ENCODE data around the gene CCBE1. TPM values are rescaled to one million over a fixed set of nuclear protein-coding genes. Genes with fewer than 3 reads are reported as not detected.

The CCBE1 gene
- total RNA-seq, 1 donor from 2014 or later: 6.4 TPM

DNA sequence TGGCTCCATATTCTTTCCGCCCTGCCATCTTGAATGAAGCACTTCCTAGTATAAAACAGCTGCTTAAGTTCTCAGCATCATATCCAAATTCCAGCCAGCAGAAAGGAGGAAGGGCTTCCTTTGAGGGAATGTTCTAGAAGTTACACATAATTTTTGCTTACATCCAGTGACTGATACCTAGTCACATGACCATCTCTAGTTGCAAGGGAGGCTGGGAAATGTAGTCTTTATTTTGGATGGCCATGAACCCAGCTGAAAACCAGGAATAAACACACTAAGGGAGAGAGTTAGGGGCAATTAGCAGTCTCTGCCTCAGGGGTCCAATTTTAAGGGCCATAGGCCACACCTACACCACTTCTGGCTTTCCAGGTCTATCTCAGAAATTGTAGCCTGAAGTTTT is 280.4 kb downstream of the CCBE1 start:
- Mint-ChIP-seq H3K36me3 (no peaks in the 10 kb centered on the region), H3K27ac (no peak overlapping the region), H3K9me3 (no peaks in the 10 kb centered on the region), H3K27me3 (ENCODE audit: insufficient read depth, low read depth) (no peaks in the 10 kb centered on the region), H3K4me1 (no peaks in the 10 kb centered on the region), H3K4me3 (no peak overlapping the region)
- H4K20me1 ChIP-seq (ENCODE audit: low read depth): no peaks in the 10 kb centered on the region
- H3K9me3 ChIP-seq (ENCODE audit: low read depth): no peaks in the 10 kb centered on the region
- H3K4me2 ChIP-seq: no peak overlapping the region
- H2AFZ ChIP-seq (replicated peaks): no peak overlapping the region
- TF ChIP-seq EZH2phosphoT487 (IDR thresholded peaks at IDR 0.05) (no peak), EZH2 (IDR thresholded peaks at IDR 0.05) (no peak)
- TF ChIP-seq, protein P1, sequence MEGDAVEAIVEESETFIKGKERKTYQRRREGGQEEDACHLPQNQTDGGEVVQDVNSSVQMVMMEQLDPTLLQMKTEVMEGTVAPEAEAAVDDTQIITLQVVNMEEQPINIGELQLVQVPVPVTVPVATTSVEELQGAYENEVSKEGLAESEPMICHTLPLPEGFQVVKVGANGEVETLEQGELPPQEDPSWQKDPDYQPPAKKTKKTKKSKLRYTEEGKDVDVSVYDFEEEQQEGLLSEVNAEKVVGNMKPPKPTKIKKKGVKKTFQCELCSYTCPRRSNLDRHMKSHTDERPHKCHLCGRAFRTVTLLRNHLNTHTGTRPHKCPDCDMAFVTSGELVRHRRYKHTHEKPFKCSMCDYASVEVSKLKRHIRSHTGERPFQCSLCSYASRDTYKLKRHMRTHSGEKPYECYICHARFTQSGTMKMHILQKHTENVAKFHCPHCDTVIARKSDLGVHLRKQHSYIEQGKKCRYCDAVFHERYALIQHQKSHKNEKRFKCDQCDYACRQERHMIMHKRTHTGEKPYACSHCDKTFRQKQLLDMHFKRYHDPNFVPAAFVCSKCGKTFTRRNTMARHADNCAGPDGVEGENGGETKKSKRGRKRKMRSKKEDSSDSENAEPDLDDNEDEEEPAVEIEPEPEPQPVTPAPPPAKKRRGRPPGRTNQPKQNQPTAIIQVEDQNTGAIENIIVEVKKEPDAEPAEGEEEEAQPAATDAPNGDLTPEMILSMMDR (IDR thresholded peaks at IDR 0.05): no peak
- no peak for DNase-seq (ENCODE audit: low spot score)
- H3K27ac ChIP-seq: no peak overlapping the region
- H3K36me3 ChIP-seq: no peaks in the 10 kb centered on the region
- no peaks in the 10 kb centered on the region for H3K79me2 ChIP-seq (ENCODE audit: low read depth)
- H3K27me3 ChIP-seq: no peaks in the 10 kb centered on the region
- no peak overlapping the region for H3K4me3 ChIP-seq
- H3F3A ChIP-seq (ENCODE audit: low read depth): no peaks in the 10 kb centered on the region
- no peak overlapping the region for H3K9ac ChIP-seq
- H3K4me1 ChIP-seq: no peaks in the 10 kb centered on the region

DNA sequence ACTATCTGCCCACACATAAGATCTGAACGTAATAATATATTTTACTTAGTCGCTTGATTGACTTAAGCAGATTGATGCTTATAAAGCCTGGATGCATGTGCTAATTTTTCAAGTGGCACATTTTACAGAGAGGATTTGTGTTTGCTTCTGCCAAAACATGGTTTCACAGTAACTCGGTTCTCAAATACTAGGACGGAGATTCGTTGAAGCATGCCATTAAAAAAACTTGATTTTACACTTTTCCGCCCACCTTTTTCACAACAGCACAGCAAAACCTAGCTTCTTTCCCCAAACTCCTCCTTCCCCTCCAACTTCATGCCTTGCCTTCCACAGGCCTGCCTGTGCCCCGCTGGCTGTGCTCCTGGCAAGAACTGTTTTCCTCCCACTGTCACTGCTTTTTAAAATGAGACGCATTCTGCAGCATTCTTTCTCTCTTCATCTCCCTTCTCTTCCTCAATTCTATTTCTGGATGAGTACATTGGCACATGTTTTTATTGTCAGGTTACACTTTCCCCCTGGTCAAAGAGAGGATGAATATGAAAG is 283.0 kb downstream of the CCBE1 start:
- no peaks in the 10 kb centered on the region for H3K36me3 Mint-ChIP-seq
- Histone ChIP-seq H3K4me3 (no peak overlapping the region), H3K27me3 (no peaks in the 10 kb centered on the region), H3F3A (ENCODE audit: low read depth) (no peaks in the 10 kb centered on the region), H3K9ac (no peak overlapping the region), H3K27ac (no peak overlapping the region), H3K36me3 (no peaks in the 10 kb centered on the region), H4K20me1 (ENCODE audit: low read depth) (no peaks in the 10 kb centered on the region), H2AFZ (replicated peaks) (no peak overlapping the region), H3K4me1 (no peaks in the 10 kb centered on the region), H3K9me3 (ENCODE audit: low read depth) (no peaks in the 10 kb centered on the region), H3K79me2 (ENCODE audit: low read depth) (no peaks in the 10 kb centered on the region), H3K4me2 (no peak overlapping the region)
- DNase-seq (ENCODE audit: low spot score): no peak
- TF ChIP-seq EZH2 (IDR thresholded peaks at IDR 0.05) (no peak), EZH2phosphoT487 (IDR thresholded peaks at IDR 0.05) (no peak)
- TF ChIP-seq, protein P1 (IDR thresholded peaks at IDR 0.05): no peak
- H3K27me3 Mint-ChIP-seq (ENCODE audit: insufficient read depth, low read depth): no peaks in the 10 kb centered on the region
- H3K9me3 Mint-ChIP-seq: peaks cover 5% of the 10 kb centered on the region
- H3K27ac Mint-ChIP-seq: no peak overlapping the region
- no peak overlapping the region for H3K4me3 Mint-ChIP-seq
- peaks cover 2% of the 10 kb centered on the region for H3K4me1 Mint-ChIP-seq

DNA sequence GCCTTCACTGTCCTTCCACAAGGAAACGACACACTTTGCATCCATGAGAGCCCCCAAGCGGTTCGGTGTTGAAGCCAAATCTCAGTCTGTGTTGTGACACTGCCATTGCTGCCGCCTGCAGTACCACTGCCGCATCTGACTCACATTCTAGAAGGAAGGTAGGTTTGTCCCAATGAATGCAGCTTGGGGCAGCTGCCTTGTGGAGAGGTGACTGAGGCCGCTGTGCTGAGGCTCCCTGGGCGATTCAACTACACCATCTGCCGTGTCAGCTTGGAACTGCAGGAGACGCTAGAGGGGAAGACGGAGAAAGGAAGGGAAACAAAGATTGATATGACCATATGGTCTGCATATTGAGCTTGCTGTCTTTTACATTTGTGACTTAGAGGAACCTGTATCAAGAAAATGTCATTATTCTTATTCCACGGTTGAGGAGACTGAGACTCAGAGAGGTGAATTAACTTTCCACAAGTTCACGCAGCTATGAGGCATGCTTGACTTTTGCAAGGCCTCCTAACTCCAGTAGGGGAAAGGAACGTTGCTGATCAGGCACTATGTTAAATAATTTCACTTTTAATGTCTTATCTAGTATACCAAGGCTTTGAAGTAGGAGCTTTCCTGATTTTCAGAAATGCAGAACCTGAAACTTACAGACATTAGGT is 294.7 kb downstream of the CCBE1 start:
- no peaks in the 10 kb centered on the region for H3K36me3 Mint-ChIP-seq
- H3K27ac ChIP-seq: no peak overlapping the region
- no peak overlapping the region for H3K4me2 ChIP-seq
- H2AFZ ChIP-seq (replicated peaks): peak overlapping the region; percentile 30
- H3F3A ChIP-seq (ENCODE audit: low read depth): peaks cover 7% of the 10 kb centered on the region
- H3K9ac ChIP-seq: no peak overlapping the region
- H3K9me3 ChIP-seq (ENCODE audit: low read depth): no peaks in the 10 kb centered on the region
- no peak for TF ChIP-seq EZH2phosphoT487 (IDR thresholded peaks at IDR 0.05)
- TF ChIP-seq, protein P1 (IDR thresholded peaks at IDR 0.05): peak; percentile 98
- peak; percentile 97 for DNase-seq (ENCODE audit: low spot score)
- no peaks in the 10 kb centered on the region for H3K27me3 ChIP-seq
- H3K9me3 Mint-ChIP-seq: peaks cover 3% of the 10 kb centered on the region
- peaks cover 3% of the 10 kb centered on the region for H3K27me3 Mint-ChIP-seq (ENCODE audit: insufficient read depth, low read depth)
- H3K4me3 Mint-ChIP-seq: no peak overlapping the region
- no peaks in the 10 kb centered on the region for H3K36me3 ChIP-seq
- H4K20me1 ChIP-seq (ENCODE audit: low read depth): no peaks in the 10 kb centered on the region
- peaks cover 4% of the 10 kb centered on the region for H3K4me1 ChIP-seq
- H3K4me1 Mint-ChIP-seq: peaks cover 12% of the 10 kb centered on the region
- no peaks in the 10 kb centered on the region for H3K79me2 ChIP-seq (ENCODE audit: low read depth)
- no peak overlapping the region for H3K27ac Mint-ChIP-seq
- no peak overlapping the region for H3K4me3 ChIP-seq

Data from neural progenitor cell (in vitro differentiated cells).